H9 (cell line): ENCODE measurements around the gene GIT1. TPM values are rescaled to one million over a fixed set of nuclear protein-coding genes. Genes with fewer than 3 reads are reported as not detected.

Experiments used
- DNase-seq: peaks from one replicate; pipeline ENCODE4 v3.0.0-alpha.2; 2017
- H2AFZ ChIP-seq: one replicate; pipeline ENCODE4 v1.6.1; 2013; ENCODE audit warnings: mild to moderate bottlenecking, low read length, control low read depth, moderate library complexity
- H2AK5ac ChIP-seq: 2 replicates; pipeline ENCODE4 v1.6.1; 2013; ENCODE audit warnings: low read length, control low read depth, mixed read lengths; ENCODE audit not compliant: insufficient read length
- H2BK120ac ChIP-seq: one replicate; pipeline ENCODE4 v1.6.1; 2013; ENCODE audit warnings: low read depth, mild to moderate bottlenecking, low read length, control low read depth, inconsistent platforms; ENCODE audit not compliant: poor library complexity, severe bottlenecking
- H2BK12ac ChIP-seq: 2 replicates; pipeline ENCODE4 v1.6.1; 2013; ENCODE audit warnings: low read length, control low read depth, mixed read lengths, low read depth; ENCODE audit not compliant: insufficient read length
- H2BK15ac ChIP-seq: 2 replicates; pipeline ENCODE4 v1.6.1; 2013; ENCODE audit warnings: low read depth, low read length, control low read depth
- H2BK20ac ChIP-seq: one replicate; pipeline ENCODE4 v1.6.1; 2013; ENCODE audit warnings: low read depth, mild to moderate bottlenecking, low read length, control low read depth, inconsistent platforms; ENCODE audit not compliant: poor library complexity, severe bottlenecking
- H2BK5ac ChIP-seq: 2 replicates; pipeline ENCODE4 v1.6.1; 2013; ENCODE audit warnings: low read length, control low read depth, mixed read lengths; ENCODE audit not compliant: insufficient read length
- H3K14ac ChIP-seq: 2 replicates; pipeline ENCODE4 v1.6.1; 2013; ENCODE audit warnings: low read length, control low read depth; ENCODE audit not compliant: insufficient read depth
- H3K18ac ChIP-seq: 2 replicates; pipeline ENCODE4 v1.6.1; 2013; ENCODE audit warnings: low read depth, mild to moderate bottlenecking, mixed read lengths, low read length, control low read depth; ENCODE audit not compliant: insufficient read length
- H3K23ac ChIP-seq: 2 replicates; pipeline ENCODE4 v1.6.1; 2013; ENCODE audit warnings: low read length, control low read depth, mixed read lengths, low read depth; ENCODE audit not compliant: insufficient read length
- H3K23me2 ChIP-seq: 2 replicates; pipeline ENCODE4 v1.6.1; 2013; ENCODE audit warnings: low read depth, mild to moderate bottlenecking, mixed read lengths, low read length, control low read depth; ENCODE audit not compliant: insufficient read length, poor library complexity, severe bottlenecking
- H3K27ac ChIP-seq: 2 replicates; pipeline ENCODE4 v1.5.1; 2013; ENCODE audit warnings: low read length, control low read depth, mixed read lengths, low read depth; ENCODE audit not compliant: insufficient read length
- H3K27me3 ChIP-seq: 2 replicates; pipeline ENCODE4 v1.6.1; 2013; ENCODE audit warnings: low read length, control low read depth, inconsistent platforms; ENCODE audit not compliant: insufficient read depth
- H3K4ac ChIP-seq: 2 replicates; pipeline ENCODE4 v1.6.1; 2013; ENCODE audit warnings: low read depth, mild to moderate bottlenecking, control low read depth, inconsistent platforms, low read length, moderate library complexity
- H3K4me1 ChIP-seq: 2 replicates; pipeline ENCODE4 v1.6.1; 2013; ENCODE audit warnings: low read length, control low read depth, inconsistent platforms; ENCODE audit not compliant: insufficient read depth
- H3K4me2 ChIP-seq: 2 replicates; pipeline ENCODE4 v1.6.1; 2013; ENCODE audit warnings: low read length, control low read depth, mixed read lengths; ENCODE audit not compliant: insufficient read length, insufficient read depth
- H3K56ac ChIP-seq: 2 replicates; pipeline ENCODE4 v1.6.1; 2013; ENCODE audit warnings: low read depth, mild to moderate bottlenecking, mixed read lengths, low read length, control low read depth; ENCODE audit not compliant: insufficient read length
- H3K79me1 ChIP-seq: 2 replicates; pipeline ENCODE4 v1.6.1; 2013; ENCODE audit warnings: low read depth, mild to moderate bottlenecking, moderate library complexity, low read length, control low read depth, inconsistent platforms; ENCODE audit not compliant: insufficient read depth, poor library complexity, severe bottlenecking
- H3K79me2 ChIP-seq: 2 replicates; pipeline ENCODE4 v1.6.1; 2013; ENCODE audit warnings: low read length, control low read depth, inconsistent platforms; ENCODE audit not compliant: insufficient read depth
- H3K9ac ChIP-seq: 2 replicates; pipeline ENCODE4 v1.6.1; 2013; ENCODE audit warnings: low read length, control low read depth, mixed read lengths; ENCODE audit not compliant: insufficient read length; ENCODE audit errors: extremely low read depth
- H3K9me3 ChIP-seq: one replicate; pipeline ENCODE4 v1.6.1; 2013; ENCODE audit warnings: low read depth, low read length, inconsistent platforms; ENCODE audit not compliant: control insufficient read depth
- H3T11ph ChIP-seq: one replicate; pipeline ENCODE4 v1.6.1; 2013; ENCODE audit warnings: mild to moderate bottlenecking, low read length, control low read depth, inconsistent platforms
- H4K20me1 ChIP-seq: one replicate; pipeline ENCODE4 v1.6.1; 2013; ENCODE audit not compliant: control insufficient read depth, insufficient read length, insufficient read depth
- H4K5ac ChIP-seq: 2 replicates; pipeline ENCODE4 v1.6.1; 2013; ENCODE audit warnings: low read depth, mild to moderate bottlenecking, mixed read lengths, low read length, control low read depth; ENCODE audit not compliant: insufficient read length
- H4K8ac ChIP-seq: replicated peaks from 2 replicates; pipeline ENCODE4 v1.6.1; 2013; ENCODE audit warnings: low read length, control low read depth, mixed read lengths, low read depth; ENCODE audit not compliant: insufficient read length
- H4K91ac ChIP-seq: 2 replicates; pipeline ENCODE4 v1.6.1; 2013; ENCODE audit warnings: low read depth, mild to moderate bottlenecking, moderate library complexity, mixed read lengths, low read length, control low read depth; ENCODE audit not compliant: insufficient read length
- H3K27ac Mint-ChIP-seq, 3 experiments: 2 replicates in 2 of 3; 3 replicates in 1 of 3; pipeline ENCODE4 v1.8.0; 2020 to 2021; ENCODE audit warnings: mixed read lengths in 3 of 3, mild to moderate bottlenecking in 1 of 3, moderate library complexity in 1 of 3
- H3K27me3 Mint-ChIP-seq: 2 replicates; pipeline ENCODE4 v1.8.0; 2021; ENCODE audit warnings: low read depth, mild to moderate bottlenecking, moderate library complexity, mixed read lengths
- H3K36me3 Mint-ChIP-seq, 3 experiments: 2 replicates in 2 of 3; 3 replicates in 1 of 3; pipeline ENCODE4 v1.8.0; 2020 to 2021; ENCODE audit warnings: low read depth in 3 of 3, mixed read lengths in 3 of 3; ENCODE audit not compliant: insufficient read depth in 1 of 3
- H3K4me1 Mint-ChIP-seq, 2 experiments: 2 replicates each; pipeline ENCODE4 v1.8.0; 2020; ENCODE audit warnings: mixed read lengths in 2 of 2
- H3K4me3 Mint-ChIP-seq, 2 experiments: 2 replicates in 1 of 2; 3 replicates in 1 of 2; pipeline ENCODE4 v1.8.0; 2020 to 2021; ENCODE audit warnings: mild to moderate bottlenecking in 2 of 2, mixed read lengths in 2 of 2, moderate library complexity in 1 of 2
- H3K9me3 Mint-ChIP-seq, 2 experiments: 2 replicates in 1 of 2; 3 replicates in 1 of 2; pipeline ENCODE4 v1.8.0; 2020; ENCODE audit warnings: mild to moderate bottlenecking in 2 of 2, mixed read lengths in 2 of 2, moderate library complexity in 1 of 2
- WGBS: extraction: QIAGEN DNeasy Blood & Tissue Kit; methylation state at CpG from one replicate; pipeline ENCODE4 v1.1.7; 2013; ENCODE audit warnings: missing lambda C conversion rate, low lambda C conversion rate, mixed read lengths; ENCODE audit not compliant: insufficient read length; ENCODE audit errors: extremely low coverage; 5-methylcytosine and 5-hydroxymethylcytosine counted together
- total RNA-seq: library from RNA; stranded (reverse); gene quantifications from 2 replicates; pipeline ENCODE4 v1.2.1, GENCODE V29; 2021
- TF ChIP-seq, protein P1 (sequence below): fragments of 200-600 bp; sonication (generic); conservative IDR thresholded peaks from 3 replicates; pipeline ENCODE4 v1.8.0; 2021; ENCODE audit warnings: antibody characterized with exemption, mild to moderate bottlenecking

GIT1 gene
- total RNA-seq, 1 experiment from 2014 or later = 47.4 TPM

DNA sequence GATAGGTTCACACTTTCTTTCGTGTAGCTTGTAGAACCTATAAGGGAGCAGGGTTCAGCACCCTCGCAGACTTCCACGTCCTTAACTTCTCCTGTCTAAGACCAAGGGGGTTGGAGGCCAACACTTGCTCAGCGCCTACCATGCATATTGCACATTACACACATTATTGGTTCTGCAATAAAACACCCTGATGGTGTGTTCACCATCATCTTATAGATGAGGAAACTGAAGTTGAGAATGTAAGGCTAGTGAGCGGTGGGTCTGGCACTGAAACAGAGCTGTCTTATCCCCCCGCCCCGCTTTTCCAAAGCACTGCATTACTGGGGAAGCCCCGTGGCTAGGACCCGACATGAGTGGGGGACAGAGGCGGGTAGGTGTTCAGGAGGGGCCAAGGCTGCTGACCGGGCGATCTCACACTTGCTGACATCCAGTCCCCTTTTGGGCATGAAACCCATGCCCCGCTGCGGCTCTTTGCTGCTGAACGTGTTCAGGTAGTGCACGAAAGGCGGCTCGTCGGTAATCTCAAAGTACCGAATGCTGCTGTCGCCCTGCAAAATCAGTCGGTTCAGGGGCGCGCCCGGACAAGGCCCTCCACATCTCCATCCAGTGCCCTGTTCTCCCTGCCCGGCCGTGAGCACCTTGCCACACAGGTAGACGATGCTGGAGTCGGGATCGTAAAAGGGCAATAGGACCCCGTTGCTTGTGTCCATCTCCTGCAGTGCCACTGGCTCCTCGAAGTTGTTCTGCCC is 27.0 kb upstream of the GIT1 start:
- no peak overlapping the region for H3K27ac ChIP-seq
- H3K27me3 Mint-ChIP-seq = peaks cover 81% of the 10 kb centered on the region
- no peak overlapping the region for H2BK120ac ChIP-seq
- H3K4me3 Mint-ChIP-seq = peak overlapping the region; percentile 65 to 86
- H3K4ac ChIP-seq = no peak overlapping the region
- H3K36me3 Mint-ChIP-seq = peaks cover 0 to 10% (median 5%) of the 10 kb centered on the region in 3 experiments; a peak in 2 of 7 replicates
- H3K18ac ChIP-seq = no peak overlapping the region
- TF ChIP-seq, protein P1, sequence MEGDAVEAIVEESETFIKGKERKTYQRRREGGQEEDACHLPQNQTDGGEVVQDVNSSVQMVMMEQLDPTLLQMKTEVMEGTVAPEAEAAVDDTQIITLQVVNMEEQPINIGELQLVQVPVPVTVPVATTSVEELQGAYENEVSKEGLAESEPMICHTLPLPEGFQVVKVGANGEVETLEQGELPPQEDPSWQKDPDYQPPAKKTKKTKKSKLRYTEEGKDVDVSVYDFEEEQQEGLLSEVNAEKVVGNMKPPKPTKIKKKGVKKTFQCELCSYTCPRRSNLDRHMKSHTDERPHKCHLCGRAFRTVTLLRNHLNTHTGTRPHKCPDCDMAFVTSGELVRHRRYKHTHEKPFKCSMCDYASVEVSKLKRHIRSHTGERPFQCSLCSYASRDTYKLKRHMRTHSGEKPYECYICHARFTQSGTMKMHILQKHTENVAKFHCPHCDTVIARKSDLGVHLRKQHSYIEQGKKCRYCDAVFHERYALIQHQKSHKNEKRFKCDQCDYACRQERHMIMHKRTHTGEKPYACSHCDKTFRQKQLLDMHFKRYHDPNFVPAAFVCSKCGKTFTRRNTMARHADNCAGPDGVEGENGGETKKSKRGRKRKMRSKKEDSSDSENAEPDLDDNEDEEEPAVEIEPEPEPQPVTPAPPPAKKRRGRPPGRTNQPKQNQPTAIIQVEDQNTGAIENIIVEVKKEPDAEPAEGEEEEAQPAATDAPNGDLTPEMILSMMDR = no peak
- H3K9me3 ChIP-seq = no peaks in the 10 kb centered on the region
- no peak overlapping the region for H2BK12ac ChIP-seq
- H2BK5ac ChIP-seq = no peak overlapping the region
- no peak overlapping the region for H3K23ac ChIP-seq
- H3K79me2 ChIP-seq = no peaks in the 10 kb centered on the region
- WGBS = no CpG with 5 or more reads among the region's 32 CpGs
- H3K79me1 ChIP-seq = no peaks in the 10 kb centered on the region
- peaks cover 11% of the 10 kb centered on the region for H3K27me3 ChIP-seq
- no peak overlapping the region for H2AK5ac ChIP-seq
- H3K27ac Mint-ChIP-seq = no peak overlapping the region
- H3K4me1 Mint-ChIP-seq = peaks cover 37 to 66% of the 10 kb centered on the region in 2 experiments
- H3K23me2 ChIP-seq = peaks cover 9% of the 10 kb centered on the region
- H3K9me3 Mint-ChIP-seq = no peaks in the 10 kb centered on the region
- H2BK15ac ChIP-seq = no peak overlapping the region
- H3K14ac ChIP-seq = no peak overlapping the region
- H3K9ac ChIP-seq = no peak overlapping the region
- no peak overlapping the region for H4K91ac ChIP-seq
- H2AFZ ChIP-seq = no peak overlapping the region
- no peak overlapping the region for H3T11ph ChIP-seq
- no peak for DNase-seq
- H4K20me1 ChIP-seq = no peaks in the 10 kb centered on the region
- no peak overlapping the region for H2BK20ac ChIP-seq
- no peak overlapping the region for H4K8ac ChIP-seq
- H3K56ac ChIP-seq = no peak overlapping the region
- H3K4me1 ChIP-seq = peaks cover 3% of the 10 kb centered on the region; the same call in 1 of the 2 replicates
- no peak overlapping the region for H4K5ac ChIP-seq
- H3K4me2 ChIP-seq = peak overlapping the region; percentile 26
